ENCODE measurements around the gene MYRIP. TPM values are rescaled to one million over a fixed set of nuclear protein-coding genes. Genes with fewer than 3 reads are reported as not detected.

The MYRIP gene
- total RNA-seq, 1 donor from 2014 or later: 0.54 TPM

GRCh38 chr3:40167958-40168357, 358.5 kb downstream of the MYRIP start:
- Mint-ChIP-seq H3K36me3 (ENCODE audit: low read depth) (no peaks in the 10 kb centered on the region), H3K9me3 (no peaks in the 10 kb centered on the region), H3K27ac (ENCODE audit: unreplicated experiment) (no peak overlapping the region), H3K27me3 (ENCODE audit: low read depth) (peaks cover 12% of the 10 kb centered on the region), H3K4me1 (no peaks in the 10 kb centered on the region), H3K4me3 (no peak overlapping the region)
- DNase-seq (ENCODE audit: low read depth, low spot score): no peak
- TF ChIP-seq CTCF (conservative IDR thresholded peaks at IDR 0.05): no peak

GRCh38 chr3:40169983-40170382, 360.6 kb downstream of the MYRIP start:
- DNase-seq (ENCODE audit: low read depth, low spot score): no peak
- Mint-ChIP-seq H3K27ac (ENCODE audit: unreplicated experiment) (no peak overlapping the region), H3K4me3 (no peak overlapping the region), H3K4me1 (peaks cover 4% of the 10 kb centered on the region), H3K36me3 (ENCODE audit: low read depth) (no peaks in the 10 kb centered on the region), H3K9me3 (no peaks in the 10 kb centered on the region), H3K27me3 (ENCODE audit: low read depth) (peaks cover 13% of the 10 kb centered on the region)
- TF ChIP-seq CTCF (conservative IDR thresholded peaks at IDR 0.05): no peak

GRCh38 chr3:40170395-40170794, 361.0 kb downstream of the MYRIP start:
- Mint-ChIP-seq H3K9me3 (no peaks in the 10 kb centered on the region), H3K36me3 (ENCODE audit: low read depth) (no peaks in the 10 kb centered on the region), H3K4me3 (no peak overlapping the region), H3K27me3 (ENCODE audit: low read depth) (peaks cover 13% of the 10 kb centered on the region), H3K4me1 (peaks cover 4% of the 10 kb centered on the region), H3K27ac (ENCODE audit: unreplicated experiment) (peak overlapping the region; percentile 43)
- no peak for DNase-seq (ENCODE audit: low read depth, low spot score)
- TF ChIP-seq CTCF (conservative IDR thresholded peaks at IDR 0.05): no peak

- H3K9me3 Mint-ChIP-seq: no peaks in the 10 kb centered on the region
- H3K4me1 Mint-ChIP-seq: peaks cover 4% of the 10 kb centered on the region
- no peaks in the 10 kb centered on the region for H3K36me3 Mint-ChIP-seq (ENCODE audit: low read depth)
- no peak for DNase-seq (ENCODE audit: low read depth, low spot score)
- H3K27me3 Mint-ChIP-seq (ENCODE audit: low read depth): peaks cover 10% of the 10 kb centered on the region
- no peak for TF ChIP-seq CTCF (conservative IDR thresholded peaks at IDR 0.05)
- no peak overlapping the region for H3K4me3 Mint-ChIP-seq
- H3K27ac Mint-ChIP-seq (ENCODE audit: unreplicated experiment): no peak overlapping the region
These were observed 363.2 kb downstream of the MYRIP start for GRCh38 chr3:40172560-40172959.

- no peak overlapping the region for H3K4me3 Mint-ChIP-seq
- DNase-seq (ENCODE audit: low read depth, low spot score): no peak
- H3K27me3 Mint-ChIP-seq (ENCODE audit: low read depth): peaks cover 10% of the 10 kb centered on the region
- H3K27ac Mint-ChIP-seq (ENCODE audit: unreplicated experiment): no peak overlapping the region
- no peaks in the 10 kb centered on the region for H3K9me3 Mint-ChIP-seq
- H3K36me3 Mint-ChIP-seq (ENCODE audit: low read depth): no peaks in the 10 kb centered on the region
- peaks cover 4% of the 10 kb centered on the region for H3K4me1 Mint-ChIP-seq
- TF ChIP-seq CTCF (conservative IDR thresholded peaks at IDR 0.05): no peak
These were observed 363.9 kb downstream of the MYRIP start for GRCh38 chr3:40173227-40173721.
